HG02981 (cell line): ENCODE results near the gene BTBD10.
"Not testable (repeated sequence)": the region's sequence is repeated elsewhere in the genome, so short reads cannot be mapped to it uniquely, and the experiment has no call there.

Experiments
- ATAC-seq: cut with Tn5 transposase; IDR thresholded peaks from one replicate; pipeline ENCODE4 v1.9.1; 2021; ENCODE audit warnings: mild to moderate bottlenecking, moderate library complexity; ENCODE audit not compliant: unreplicated experiment

BTBD10 gene

DNA sequence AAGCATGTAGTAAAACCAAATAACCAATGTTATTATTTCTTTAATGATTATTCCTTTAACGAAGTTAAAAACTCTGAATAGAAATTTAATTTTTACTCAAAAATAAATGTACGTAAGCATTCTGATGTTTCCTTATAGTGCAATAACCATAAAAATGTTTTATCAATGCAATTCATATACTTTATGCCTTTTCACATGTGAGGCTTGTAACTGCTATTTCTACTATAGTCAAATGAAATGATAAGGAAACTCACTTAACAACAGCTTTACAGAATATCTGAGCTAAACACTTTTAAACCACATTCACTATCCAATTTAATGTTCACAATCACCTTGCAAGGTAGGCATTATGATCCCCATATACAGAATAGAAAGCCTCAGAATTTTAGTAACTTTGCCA, 17.4 kb downstream of the BTBD10 start:
- ATAC-seq: no peak

DNA sequence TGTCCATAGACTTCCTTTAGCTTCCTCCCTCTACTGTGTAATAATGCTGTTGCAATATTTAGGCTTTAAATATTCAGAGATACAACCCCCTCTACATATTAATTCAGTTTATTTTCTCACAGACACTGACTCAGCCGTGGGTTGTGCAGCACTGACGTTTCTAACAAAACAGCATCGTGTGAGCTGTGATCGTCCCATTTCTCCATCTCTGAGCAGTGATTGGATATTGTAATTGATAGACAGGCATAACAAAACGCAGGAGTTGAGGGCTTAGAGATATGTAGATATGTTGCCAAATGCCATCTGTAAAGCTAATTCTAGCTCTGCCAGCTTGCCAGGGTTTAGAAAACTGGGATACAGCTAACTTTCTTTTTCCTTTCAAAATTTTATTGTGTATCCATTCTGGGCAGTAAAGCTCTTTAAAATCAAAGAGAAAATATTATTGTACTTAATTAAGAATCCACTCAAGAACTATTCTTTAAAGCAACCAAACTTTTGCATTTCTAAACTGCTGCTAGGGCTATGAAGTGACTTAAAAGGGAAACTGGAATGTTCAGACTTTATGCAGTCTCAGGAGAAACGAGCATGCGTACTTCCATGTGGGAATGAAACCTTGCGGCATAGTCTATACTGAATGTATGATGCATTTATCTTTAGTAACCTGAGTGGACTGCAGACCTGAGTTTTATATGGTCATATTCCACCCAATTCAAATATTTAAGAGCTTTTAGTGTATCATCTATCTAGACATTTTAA, 22.7 kb downstream of the BTBD10 start:
- no peak for ATAC-seq

DNA sequence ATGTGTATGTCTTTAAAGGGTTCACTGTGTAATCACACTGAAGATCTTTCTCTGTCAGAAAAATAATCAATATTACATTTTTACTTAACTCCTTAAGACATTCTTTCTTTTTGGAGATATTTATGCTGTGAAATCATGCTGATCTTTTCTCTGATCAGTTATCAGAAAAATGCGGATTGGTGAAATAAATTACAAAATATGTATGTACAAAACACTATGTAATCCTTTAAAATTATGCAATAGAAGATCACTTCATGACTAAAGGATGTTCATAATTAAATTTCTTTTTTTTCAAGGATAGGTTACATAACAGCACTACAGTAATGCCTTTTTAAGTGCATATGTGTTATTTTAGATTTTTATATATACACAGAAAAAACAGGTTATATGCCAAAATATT, 24.7 kb downstream of the BTBD10 start:
- ATAC-seq: no peak

DNA sequence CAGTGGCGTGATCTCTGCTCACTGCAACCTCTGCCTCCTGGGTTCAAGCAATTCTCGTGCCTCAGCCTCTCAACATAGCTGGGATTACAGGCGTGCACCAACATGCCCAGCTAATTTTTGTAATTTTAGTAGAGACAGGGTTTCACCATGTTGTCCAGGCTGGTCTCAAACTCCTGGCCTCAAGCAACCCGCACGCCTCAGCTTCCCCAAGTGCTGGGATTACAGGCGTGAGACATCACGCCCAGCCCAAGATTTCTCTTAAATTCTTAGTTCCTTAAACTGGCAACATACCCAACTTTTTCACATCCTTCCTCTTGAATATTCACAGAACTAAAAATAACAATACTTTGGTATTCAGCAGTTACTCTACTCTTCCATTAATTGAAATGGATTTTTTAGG, 26.2 kb downstream of the BTBD10 start:
- ATAC-seq: not testable (repeated sequence)

DNA sequence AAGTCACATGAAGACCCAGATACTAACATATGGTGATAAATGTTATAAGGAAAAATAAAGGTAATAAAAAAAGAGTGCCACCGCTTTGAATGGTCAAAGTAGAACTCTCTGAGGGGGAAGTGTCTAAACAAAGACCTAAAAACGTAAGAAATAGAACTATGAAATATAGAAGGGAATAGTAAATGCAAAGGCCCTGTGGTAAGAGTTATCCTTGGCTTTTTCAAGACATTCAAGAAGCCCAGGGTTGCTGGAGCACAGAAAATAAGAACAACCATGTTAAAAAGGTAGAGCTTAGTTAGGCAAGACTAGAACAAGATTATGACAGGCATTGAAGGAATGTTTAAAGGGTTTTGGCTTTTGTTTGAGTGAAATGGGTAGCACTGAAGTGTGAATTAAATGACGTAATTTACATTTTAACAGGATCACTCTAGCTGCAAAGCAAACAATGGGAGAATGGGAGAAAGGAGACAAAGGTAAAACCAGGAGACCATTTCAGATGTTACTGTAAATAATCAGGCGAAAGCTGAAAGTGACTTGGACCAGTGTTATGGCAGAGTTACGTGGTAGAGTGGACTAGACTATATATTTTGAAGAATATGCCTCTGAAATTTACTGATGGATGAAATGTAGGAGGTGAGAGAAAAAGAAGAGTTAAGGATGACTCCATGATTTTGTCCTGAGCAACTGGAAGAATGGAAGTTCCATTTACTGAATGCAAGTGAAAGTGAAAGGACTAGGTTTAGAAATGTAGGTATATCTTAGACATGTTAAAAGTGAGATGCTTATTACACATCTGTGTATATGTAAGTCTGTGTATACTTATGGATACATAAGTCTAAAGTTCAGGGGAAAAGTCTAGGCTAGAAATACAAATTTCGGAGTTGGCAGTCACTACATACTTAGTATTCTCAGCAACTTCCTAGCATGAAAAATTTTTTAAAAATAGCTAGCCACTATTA, 28.5 kb downstream of the BTBD10 start:
- no peak for ATAC-seq

DNA sequence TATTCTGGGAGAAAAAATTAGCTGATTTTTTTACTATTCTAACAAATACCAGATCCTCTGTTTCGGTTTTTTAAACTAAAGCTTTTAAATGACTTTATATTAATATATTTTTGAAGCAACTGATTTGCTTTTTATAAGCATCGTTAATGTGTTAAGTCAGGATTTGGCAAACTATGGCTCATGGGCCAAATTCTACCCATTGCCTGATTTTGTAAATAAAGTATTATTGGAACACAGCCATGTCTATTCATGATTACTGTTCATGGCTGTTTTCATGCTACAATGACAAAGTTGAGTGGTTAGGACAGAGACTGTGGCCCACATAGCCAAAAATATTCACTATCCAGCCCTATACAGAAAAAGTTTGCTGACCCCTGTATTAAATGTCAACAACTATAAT, 29.6 kb downstream of the BTBD10 start:
- ATAC-seq: no peak

DNA sequence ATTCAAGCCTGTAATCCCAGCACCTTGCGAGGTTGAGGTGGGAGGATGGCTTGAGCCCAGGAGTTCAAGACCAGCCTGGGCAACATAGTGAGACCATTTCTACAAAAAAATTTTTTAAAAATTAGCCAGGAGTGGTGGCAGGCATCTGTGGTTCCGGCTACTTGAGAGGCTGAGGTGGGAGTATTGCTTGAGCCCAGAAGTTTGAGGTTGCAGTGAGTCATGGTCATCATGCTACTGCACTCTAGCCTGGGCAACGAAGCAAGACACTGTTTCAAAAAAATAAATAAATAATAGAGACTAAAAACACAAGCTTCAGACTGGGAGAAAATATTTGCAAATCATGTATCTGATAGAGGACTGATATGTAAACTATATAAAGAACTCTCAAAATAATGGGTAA, 33.2 kb downstream of the BTBD10 start:
- ATAC-seq: no peak

DNA sequence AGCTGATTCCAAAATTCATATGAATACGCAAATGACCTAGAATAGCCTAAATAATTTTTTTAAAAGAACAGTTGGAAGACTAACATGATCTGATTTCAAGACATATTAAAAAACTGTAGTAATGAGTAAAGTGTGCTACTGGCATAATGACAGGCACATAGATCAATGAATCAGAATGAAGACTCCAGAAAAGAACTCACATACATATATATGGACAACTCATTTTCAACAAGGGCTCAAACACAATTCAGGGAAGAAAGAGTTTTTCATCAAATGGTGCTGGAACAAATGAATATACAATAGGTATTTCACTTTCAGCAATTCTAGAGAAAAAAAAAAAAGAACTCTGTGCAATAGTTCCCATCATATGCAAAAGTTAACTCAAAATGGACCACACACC, 33.7 kb downstream of the BTBD10 start:
- ATAC-seq: no peak

DNA sequence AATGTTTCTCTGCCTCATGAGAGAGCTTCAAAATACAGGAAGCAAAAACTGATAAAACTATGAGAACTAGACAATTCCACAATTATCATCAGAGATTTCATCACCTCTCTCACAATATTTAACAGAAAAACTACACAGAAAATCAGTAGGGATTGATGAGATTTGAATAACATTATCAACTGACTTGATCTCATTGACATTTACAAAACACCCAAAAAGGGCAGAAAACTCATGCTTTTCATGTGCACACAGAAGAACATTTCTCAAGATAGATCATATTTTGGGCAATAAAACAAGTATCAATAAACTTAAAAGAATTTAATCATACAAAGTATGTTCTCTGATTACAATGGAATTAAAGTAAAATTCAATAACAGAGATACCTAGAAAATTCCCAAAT, 35.6 kb downstream of the BTBD10 start:
- ATAC-seq: no peak

DNA sequence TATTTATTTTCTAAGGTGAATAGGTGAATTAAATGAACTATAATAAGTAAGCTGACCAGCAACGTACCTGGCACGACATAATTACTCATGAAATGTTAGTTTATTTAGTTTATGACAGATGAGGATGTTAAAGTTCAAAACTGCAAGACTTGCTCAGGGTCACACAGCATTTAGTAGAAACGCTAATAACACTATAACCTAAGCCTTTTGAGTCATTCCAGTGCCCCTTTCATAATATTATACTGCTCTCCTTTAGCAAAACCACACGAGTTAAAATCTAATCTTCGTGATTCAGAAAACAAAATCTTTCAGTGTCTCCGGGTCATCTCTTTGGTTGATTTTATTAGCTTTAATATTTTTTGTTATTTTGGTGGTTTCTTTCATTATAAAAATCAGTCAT, 39.6 kb downstream of the BTBD10 start:
- ATAC-seq: no peak

DNA sequence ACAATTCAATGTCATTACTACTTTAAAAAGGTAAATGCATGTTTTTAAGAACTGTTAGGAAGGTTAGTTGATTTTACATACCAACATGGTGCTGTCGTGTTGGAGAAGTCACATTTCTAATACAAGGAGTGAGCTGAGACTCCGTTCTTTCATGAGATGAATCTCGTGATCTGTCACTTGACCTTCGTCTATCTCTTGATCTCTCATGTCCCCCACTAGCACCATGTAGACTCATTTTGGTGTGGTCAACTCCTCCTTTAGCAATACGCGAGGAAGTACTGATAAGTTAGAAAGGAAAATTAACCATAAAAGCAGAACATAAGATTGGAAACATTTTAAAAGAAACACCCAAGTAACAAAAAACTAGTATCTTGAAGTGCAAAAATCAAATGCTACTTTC, 41.5 kb downstream of the BTBD10 start:
- ATAC-seq: no peak

DNA sequence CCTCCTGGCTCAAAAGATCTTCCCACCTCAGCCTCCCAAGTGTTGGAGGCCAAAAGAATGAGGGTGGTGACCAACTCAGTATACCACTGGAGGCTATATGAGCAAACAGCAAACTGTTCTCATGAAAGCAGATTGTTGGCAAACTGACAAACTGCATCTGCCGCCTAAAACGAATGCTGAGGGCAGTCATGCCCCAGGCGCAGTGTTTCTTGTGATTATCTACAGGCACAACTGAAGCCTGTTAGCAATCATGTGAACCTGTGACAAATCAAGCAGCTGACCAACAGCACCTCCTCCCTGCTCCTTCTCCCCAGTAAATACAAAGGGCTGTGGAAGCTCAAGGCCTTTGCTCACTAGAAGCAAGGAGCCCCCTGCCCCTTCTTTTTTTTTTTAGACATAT, 47.8 kb downstream of the BTBD10 start:
- no peak for ATAC-seq

DNA sequence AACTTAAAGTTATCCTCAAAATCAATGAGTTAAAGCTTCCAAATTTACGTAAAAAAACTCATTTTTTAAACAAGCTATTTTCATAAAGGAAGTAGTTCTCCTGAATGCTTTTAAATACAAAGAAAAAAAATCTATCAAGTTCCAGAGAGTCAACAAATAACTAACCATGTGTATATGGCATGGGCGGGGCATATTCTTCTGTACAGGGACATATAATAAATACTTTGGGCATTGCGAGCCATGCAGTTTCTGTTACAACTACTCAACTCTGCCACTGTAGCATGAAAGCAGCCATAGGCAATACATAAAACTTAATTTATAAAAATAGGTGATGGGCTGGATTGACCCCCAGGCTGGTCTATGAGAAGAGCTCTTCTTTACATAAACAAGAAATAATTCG, 57.8 kb downstream of the BTBD10 start:
- no peak for ATAC-seq

DNA sequence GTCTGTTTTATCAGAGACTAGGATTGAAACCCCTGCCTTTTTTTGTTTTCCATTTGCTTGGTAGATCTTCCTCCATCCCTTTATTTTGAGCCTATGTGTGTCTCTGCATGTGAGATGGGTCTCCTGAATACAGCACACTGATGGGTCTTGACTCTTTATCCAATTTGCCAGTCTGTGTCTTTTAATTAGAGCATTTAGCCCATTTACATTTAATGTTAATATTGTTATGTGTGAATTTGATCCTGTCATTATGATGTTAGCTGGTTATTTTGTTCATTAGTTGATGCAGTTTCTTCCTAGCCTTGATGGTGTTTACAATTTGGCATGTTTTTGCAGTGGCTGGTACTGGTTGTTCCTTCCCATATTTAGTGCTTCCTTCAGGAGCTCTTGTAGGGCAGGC, 64.7 kb downstream of the BTBD10 start:
- ATAC-seq: not testable (repeated sequence)

DNA sequence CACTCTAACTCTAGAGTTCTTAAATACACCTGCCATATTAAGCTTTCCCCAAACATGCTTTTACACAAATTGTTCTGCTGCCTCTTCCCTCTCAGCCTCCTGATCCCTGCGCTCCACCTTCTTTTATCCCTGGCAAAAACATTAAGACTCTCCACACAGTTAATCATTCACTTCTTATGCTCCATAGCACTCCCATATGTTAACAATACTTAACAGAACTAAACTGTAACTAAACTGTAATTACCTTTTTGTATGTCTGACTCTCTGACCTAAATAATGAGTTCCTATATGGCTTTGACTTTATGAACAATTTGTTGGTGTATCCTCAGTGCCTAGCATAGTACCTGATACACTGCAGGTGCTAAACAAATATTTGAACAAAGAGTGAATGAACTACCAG, 71.8 kb downstream of the BTBD10 start:
- ATAC-seq: no peak

DNA sequence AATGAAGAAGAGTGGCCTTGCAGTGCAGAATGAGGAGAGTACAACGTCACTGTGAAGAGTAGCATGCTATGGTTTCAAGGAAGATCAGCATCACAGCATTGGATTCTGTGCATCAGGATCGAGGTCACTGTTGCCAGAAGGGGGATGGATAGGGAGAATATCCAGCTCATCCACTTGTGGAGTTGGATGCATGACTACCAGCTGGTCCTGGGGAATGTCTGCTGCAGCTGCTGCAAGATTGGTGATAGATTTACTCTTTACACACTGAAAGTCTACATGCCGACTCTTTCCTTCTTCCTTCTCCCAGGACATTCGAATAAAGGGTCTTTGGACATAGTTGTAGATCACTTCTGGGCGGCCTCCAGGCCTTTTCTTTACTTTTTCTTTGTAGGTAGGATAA, 74.3 kb downstream of the BTBD10 start:
- ATAC-seq: no peak

DNA sequence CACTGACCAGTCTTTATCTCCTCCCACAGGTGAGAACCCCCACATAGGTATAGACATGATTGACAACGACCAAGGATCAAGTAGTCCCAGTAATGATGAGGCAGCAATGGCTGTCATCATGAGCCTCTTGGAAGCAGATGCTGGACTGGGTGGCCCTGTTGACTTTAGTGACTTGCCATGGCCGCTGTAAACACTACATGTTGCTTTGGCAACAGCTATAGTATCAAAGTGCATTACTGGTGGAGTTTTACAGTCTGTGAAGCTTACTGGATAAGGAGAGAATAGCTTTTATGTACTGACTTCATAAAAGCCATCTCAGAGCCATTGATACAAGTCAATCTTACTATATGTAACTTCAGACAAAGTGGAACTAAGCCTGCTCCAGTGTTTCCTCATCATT, 76.5 kb downstream of the BTBD10 start:
- ATAC-seq: no peak

DNA sequence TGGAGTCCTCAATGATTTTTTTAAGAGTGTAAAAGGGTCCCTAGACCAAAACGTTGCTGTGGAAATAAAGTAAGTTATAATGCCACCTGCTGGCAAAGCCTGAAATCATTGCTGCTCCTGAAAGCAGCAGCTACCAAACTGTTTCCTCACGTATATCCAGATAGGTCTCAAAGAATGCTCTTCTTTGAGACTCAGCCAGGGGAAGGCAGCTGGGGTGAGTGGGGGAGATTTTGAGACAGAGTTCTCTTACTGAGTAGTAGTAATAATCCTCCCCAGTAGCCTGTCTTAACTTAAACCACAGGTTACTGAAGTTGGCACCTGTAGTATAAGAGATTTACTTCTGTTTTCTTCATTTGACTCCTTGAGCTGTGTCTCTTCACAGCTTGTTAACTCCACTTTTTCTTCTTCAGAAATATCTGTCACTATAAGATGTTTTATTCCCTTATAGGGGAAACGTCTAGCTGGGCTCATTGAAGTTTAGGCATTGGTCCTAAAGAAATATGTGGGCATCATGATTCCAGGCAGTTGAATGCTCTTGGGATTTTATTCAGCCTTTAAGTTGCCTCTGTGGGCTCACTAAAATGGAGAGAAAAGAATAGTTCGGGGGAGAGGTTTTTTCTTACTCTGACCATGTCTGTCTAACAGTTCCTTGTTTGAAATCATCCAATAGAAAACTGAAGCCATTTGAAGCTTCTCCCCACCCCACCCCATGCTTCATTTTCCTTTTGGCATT, 77.9 kb downstream of the BTBD10 start:
- no peak for ATAC-seq

DNA sequence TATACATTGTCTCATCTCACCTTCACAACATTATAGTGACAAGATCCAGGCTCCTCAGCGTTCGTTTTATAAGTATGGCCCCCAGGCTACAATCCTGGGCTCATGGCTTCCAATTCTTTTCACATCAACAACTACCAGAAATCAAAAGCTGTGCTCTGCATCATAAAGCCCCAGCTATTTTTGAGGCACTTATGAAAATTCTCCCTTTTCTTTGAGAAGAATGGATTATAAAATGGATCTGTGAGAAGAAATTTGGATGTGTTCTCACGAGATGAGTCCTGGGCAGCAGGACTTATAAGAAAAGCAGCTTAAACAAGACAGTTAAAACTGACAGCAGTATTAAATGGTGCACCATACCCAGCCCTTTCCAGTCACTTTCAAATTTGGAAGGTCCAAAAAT, 80.3 kb downstream of the BTBD10 start:
- ATAC-seq: no peak

DNA sequence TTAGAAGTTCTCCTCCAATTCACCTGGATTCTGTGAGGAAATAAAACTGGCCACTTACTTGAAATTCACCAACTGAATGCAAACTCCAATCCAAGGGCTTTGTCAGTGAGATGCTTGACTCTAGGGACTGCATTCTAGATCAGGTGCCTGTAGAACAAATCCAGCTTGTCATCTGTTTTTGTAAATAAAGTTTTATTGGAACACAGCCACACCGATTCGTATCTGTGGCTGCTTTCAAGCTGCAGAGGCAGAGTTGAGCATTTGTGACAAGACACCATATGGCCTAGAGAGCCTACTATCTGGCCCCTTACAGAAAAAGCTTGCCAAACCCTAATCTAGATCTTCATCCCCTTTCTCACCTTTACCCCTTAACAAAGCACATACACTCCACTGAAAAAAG, 82.3 kb downstream of the BTBD10 start:
- ATAC-seq: no peak

DNA sequence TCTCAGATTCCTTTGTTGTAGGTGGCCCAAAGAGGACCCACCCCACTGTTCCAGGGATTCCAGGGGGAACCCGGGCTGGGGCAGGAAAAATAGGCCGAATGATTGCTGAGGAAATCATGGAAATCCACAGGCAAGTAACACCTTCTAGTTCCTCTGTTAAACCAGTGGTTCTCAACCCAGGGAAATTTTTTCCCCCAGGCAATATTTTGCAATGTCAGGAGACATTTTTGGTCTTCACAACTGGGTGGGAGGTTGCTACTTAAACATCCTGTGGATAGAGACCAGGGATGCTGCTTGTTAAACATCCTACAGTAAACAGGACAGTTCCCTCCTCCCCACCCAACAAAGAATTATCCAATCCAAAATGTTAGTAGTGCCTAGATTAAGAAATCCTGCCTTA, 84.7 kb downstream of the BTBD10 start:
- ATAC-seq: no peak

DNA sequence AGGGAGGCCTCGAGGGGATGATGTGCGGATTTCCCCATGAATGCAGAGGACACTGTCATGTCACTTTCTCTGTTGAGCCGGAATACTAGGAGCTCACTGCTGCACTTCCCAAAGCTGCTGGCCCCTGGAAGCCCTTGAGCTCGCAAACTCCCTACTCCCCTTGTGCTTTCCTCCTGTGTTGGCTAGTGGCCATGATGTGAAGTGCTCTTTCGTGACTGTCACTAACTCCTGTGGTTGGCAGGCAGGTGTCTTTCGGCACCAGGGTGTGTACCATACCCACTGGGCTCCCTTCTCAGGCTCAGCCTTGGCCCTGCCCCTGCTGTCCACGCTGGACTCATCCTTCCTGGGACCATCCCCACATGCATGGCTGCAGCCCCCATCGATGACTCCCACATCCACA, 86.2 kb downstream of the BTBD10 start:
- ATAC-seq: no peak
